HL-60/S4 treated with phorbol 12-myristate 13-acetate at 8.2 ng/mL for 4 days and 3 days (cell line): Measurements from ENCODE around the gene KRTAP5-1.
"Not testable (repeated sequence)": the region's sequence is repeated elsewhere in the genome, so short reads cannot be mapped to it uniquely, and the experiment has no call there.

Experiments used
- in situ Hi-C: fragments of 300-500 bp; cut with MboI; formaldehyde crosslinking; loops from 2 replicates; pipeline ENCODE4 v1.15.0; 2022; ENCODE audit warnings: low sequenced_read_pairs

Gene KRTAP5-1, protein sequence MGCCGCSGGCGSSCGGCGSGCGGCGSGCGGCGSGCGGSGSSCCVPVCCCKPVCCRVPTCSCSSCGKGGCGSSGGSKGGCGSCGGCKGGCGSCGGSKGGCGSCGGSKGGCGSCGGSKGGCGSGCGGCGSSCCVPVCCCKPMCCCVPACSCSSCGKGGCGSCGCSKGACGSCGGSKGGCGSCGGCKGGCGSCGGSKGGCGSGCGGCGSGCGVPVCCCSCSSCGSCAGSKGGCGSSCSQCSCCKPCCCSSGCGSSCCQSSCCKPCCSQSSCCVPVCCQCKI

DNA sequence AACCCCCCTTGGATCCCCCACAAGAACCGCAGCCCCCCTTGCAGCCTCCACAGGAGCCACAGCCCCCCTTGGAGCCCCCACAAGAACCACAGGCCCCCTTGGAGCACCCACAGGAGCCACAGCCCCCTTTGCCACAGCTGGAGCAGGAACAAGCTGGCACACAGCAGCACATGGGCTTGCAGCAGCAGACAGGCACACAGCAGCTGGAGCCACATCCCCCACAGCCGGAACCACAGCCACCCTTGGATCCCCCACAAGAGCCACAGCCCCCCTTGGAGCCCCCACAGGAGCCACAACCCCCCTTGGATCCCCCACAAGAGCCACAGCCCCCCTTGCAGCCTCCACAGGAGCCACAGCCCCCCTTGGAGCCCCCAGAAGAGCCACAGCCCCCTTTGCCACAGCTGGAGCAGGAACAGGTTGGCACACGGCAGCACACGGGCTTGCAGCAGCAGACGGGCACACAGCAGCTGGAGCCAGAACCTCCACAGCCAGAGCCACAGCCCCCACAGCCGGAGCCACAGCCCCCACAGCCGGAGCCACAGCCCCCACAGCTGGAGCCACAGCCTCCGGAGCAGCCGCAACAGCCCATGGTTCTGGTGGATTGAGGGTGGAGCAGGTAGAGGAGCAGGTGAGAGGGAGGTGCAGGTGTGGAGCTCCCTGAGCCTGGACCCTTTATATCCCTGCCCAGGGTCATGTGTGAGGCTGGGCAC is at the start of gene KRTAP5-1:
Gene KRTAP5-1 (minus strand): TSS at position 623 of the 710 bp plus-strand sequence. CDS start 34 bp downstream, at position 589.
- in situ Hi-C loops, result not testable (repeated sequence)

DNA sequence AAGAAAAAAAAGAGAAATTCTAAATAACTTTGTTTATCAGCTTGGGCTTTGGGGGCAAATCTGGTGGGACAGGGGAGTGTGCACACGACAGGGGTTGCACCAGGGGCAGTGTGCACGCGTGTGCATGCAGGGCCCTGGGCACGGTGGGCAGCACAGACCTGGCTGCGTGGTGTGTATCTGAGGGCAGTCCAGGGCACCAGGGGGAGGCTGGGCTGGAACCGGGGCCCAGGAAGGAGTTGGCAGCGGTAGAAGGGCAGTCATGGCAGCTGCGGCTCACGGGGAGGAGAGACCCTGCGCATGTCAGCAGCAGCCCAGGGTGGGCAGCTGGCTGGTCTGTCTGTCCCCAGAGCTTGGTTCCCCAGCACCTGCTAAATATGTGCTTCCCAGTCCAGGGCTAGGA is 48.8 kb upstream of the KRTAP5-1 start:
- in situ Hi-C loops, result no loop called here

DNA sequence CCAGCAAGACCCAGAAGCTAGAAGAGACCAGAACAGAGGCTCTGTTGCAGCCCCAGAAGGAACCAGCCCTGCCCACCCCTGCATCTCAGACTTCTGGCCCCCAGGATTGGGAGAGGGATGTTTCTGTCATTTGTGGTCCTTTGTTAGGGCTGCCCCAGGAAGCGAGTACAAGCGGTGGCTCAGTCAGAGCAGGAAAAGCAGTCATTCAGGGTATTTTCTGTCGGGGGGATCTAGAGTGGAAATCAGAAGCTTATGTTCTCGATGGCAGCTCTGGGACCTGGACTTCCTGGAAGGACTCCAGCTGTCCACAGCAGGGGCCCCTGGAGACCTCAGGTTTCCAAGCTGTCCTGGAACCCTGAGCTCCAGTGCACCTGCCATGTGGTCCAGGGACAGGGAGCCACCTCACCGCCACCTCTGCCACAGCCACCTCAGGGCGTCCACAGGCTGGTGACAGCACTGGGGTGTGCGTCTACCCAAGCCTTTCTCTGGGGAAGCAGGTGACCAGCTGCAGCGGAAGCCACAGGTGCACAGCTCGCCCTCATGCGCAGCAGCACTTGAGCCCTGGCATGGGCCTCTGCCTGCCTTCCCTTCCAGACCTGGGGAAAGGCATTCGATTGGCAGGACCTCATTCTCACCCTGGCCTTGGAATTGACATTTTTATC is 47.1 kb upstream of the KRTAP5-1 start:
- in situ Hi-C loops, result no loop called here

DNA sequence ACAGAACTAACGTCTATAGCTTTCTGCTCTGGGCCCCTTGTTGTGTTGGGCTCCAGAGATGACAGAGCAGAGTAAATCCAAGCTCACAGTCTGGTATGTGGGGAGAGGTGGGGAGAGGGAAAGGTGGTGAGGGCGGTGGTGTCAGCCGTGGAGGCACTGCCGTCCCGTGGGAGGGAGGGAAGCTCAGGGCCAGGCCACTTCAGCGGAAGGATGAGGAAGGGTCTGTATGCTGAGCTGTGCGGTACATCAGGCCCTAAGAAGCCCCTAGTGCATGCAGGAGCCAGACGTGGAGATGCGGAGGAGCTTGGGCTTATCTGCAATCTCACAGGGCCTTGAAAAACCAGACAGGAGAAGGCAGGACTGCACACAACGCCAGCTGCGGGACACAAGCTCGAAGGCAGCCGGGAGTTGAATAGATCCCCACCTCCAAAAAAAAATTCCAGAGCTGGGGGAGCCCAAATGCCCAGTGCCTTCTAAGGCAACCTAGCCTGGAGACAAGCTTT is 46.0 kb upstream of the KRTAP5-1 start:
- in situ Hi-C loops, result no loop called here

DNA sequence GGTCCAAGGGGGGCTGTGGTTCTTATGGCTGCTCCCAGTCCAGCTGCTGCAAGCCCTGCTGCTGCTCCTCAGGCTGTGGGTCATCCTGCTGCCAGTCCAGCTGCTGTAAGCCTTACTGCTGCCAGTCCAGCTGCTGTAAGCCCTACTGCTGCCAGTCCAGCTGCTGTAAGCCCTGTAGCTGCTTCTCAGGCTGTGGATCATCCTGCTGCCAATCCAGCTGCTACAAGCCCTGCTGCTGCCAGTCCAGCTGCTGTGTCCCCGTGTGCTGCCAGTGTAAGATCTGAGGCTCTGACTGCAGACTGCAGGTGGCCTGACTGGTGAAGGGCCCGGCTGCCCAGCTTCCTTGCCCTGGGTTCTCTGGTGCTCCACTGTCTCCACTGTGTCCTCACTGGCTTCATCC is 45.2 kb upstream of the KRTAP5-1 start:
- in situ Hi-C loops, result no loop called here

DNA sequence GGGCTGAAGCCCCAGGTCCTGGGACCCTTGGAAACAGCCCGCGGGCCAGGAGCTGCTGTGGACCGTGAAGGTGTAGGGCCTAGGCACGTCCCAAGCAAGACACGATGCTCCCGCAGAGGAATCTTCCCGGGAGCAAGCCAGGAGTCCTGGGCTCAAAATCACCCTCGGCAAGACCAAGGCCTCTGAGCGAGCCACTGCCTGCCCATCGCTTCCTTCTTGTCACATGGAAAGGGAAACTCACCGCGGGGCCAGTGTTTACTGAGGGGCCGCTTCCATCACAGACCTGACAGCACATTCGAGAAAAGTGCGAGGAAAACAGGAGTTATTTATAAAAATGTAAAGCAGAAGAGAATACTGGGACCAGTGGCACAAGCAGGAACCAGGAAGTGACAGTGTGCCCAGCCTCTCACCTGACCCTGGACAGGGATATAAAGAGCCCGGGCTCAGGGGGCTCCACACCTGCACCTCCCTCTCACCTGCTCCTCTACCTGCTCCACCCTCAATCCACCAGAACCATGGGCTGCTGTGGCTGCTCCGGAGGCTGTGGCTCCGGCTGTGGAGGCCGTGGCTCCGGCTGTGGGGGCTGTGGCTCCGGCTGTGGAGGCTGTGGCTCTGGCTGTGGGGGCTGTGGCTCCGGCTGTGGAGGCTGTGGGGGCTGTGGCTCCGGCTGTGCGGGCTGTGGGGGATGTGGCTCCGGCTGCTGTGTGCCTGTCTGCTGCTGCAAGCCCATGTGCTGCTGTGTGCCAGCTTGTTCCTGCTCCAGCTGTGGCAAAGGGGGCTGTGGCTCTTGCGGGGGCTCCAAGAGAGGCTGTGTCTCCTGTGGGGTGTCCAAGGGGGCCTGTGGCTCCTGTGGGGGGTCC is 44.5 kb upstream of the KRTAP5-1 start, which contains the start of gene KRTAP5-5:
Gene KRTAP5-5 (plus strand): TSS at position 450 of the 860 bp plus-strand sequence. CDS start 66 bp downstream, at position 516.
- in situ Hi-C loops, result no loop called here

DNA sequence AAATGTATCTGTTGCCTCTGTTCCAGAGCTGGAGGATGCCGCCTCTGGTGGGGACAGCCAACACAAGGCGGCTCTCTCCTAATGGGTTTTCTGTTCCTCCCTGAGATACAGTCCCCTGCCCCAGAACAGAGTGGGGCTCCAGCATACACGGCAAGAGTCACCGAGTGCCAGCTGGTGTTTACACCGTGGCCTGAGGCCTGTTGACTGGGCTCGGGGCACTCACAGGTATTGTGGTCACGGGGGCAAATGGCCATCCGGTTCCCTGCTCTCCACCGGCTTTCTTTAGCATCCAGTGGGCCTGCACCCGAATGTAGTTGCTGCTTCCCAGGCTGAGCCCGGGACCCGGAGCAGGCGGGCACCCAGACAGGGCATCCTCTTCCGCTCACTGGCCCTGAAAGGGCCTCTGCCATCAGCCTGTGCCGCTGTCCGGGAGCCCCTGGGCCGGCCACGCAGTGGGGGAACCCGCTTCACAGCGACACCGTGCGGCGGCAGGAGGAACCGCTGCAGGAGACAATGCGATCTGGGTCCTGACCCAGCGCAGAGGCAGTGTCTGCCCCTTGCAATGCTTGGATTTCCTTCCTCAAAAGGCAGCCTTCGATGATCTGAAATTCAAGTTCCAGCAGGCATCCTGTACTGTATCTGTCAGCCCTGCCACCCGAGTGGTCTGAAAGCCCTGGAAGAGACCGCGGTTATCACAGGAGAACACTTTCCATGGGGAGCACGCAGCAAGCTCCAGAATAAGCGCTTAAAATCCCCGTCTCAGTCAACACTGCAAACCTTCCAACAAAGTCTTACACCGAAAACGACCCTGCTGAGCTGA is 43.6 kb upstream of the KRTAP5-1 start:
- in situ Hi-C loops, result no loop called here

DNA sequence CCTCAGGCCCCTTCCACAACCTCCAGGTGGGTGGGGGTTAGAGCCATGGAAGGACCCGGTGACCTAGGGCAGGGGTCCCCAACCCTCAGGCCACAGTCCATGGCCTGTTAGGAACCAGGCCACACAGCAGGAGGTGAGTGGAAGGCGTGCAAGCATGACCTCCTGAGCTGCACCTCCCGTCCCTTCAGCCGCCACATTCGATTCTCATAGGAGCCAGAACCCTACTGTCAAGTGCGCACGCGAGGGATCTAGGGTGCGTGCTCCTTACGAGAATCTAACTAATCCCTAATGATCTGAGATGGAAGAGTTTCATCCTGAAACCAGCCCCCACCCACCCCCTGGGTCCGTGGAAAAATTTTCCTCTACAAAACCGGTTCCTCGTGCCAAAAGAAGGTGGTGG is 40.5 kb upstream of the KRTAP5-1 start:
- in situ Hi-C loops, result no loop called here

DNA sequence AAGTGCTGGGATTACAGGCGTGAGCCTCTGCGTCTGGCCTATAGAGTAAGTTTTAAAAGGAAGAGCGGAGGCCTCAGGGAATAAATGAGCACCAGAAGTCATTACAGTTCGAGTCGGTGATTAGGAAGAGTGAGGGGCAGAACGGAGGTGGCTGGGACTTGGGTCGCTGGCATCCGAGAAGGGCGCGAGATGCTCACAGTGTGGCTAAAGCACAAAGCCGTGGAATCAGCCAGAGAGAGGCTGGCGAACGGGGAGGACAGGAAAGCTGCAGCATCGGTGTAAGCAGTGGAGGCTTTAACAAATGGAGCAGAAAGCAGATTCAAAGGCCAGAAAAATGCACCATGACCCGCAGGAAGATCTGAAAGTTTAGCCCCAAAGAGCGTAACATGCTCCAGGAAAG is 39.5 kb upstream of the KRTAP5-1 start:
- in situ Hi-C loops, result no loop called here

DNA sequence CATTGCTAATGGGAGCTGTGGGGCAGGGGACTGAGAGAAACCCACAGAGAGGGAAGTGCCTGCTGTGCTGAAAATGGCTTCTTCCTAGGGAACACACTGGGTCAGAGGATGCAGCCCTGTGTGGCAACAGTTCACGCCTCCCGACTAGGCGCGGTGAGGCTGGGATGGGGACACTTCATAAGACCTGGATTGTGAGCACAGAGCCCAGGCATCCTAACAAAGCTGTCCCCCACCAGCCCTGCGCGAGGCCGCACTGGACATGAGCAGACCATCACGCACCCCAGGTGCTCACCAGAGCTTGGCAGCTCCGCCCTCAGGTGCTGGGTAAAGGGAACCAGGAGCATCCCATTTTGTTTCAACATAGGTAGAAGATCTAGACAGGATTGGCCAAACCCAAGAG is 38.6 kb upstream of the KRTAP5-1 start:
- in situ Hi-C loops, result no loop called here

DNA sequence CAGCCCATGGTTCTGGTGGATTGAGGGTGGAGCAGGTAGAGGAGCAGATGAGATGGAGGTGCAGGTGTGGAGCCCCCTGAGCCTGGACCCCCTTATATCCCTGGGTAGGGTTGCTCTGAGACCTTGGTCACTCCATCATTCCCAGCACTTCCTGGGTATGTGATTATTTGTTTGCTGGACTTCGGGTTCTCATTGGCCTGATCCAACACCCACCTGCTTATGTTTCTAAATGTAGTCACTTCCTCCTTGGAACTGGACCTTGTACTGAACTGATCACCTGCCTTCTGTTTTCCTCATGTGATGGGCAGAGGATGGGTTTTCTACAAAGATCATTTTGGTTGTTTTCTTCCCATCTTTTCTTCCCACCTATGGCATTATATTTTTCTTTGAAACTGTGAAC is 37.0 kb upstream of the KRTAP5-1 start, which contains the start of gene KRTAP5-4:
Gene KRTAP5-4 (minus strand): TSS at position 53 of the 400 bp plus-strand sequence. CDS start 45 bp downstream, at position 8.
- in situ Hi-C loops, result no loop called here

DNA sequence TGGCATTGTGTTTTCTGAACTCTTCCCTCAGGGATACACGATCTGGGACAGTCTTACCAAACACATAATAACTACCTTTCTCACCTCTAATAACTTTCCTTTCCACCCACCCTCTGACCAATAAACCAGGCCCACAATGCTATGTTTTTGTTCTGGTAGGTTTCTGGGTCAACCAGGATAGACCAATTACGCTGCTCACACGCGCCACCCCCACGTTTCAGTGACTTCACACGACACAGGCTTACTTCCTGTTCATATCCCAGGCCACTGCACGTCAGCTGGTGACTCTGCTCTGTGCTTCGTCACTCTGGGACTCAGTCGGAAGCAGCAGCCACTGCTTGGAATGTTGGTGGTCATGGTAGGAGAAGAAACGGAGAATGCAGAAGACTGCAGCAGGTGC is 34.4 kb upstream of the KRTAP5-1 start:
- in situ Hi-C loops, result no loop called here

DNA sequence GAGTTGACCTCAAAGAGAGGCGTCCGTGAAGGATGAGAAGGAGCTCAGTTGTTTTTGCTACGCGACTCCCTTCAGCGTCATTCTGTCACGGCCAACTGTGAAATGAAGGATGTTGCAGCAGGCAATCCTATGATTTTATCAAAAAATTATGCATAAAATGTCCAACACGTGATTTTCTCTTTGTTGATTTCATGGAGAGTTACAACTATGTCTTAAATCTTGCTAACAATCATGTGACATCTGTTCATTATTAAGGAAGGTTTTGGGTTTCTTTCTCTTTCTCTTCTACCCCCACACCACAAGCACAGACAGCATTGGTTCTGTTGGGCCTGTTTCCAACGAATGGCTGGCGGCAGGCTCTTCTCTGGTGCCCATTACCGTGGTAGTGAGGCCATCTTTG is 33.1 kb upstream of the KRTAP5-1 start:
- in situ Hi-C loops, result no loop called here

DNA sequence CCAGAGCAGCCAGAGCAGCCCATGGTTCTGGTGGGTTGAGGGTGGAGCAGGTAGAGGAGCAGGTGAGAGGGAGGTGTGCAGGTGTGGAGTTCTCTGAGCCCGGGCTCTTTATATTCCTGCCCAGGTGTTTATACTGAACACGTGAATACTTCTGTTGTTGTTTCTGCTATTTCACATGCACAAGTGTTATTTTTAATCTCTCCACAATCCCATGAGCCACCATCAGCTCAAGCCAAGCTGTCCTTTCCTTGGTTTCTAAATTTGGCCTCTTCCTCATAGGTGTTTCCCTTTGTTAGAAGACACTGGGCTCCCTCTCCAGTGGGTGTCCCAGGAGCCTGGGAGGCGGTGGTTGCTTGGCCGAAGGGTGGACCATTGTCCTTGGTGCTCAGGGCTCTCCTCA is 23.3 kb upstream of the KRTAP5-1 start, which contains the start of gene KRTAP5-3:
Gene KRTAP5-3 (minus strand): TSS at position 101 of the 400 bp plus-strand sequence. CDS start 78 bp downstream, at position 23.
- in situ Hi-C loops, result no loop called here

DNA sequence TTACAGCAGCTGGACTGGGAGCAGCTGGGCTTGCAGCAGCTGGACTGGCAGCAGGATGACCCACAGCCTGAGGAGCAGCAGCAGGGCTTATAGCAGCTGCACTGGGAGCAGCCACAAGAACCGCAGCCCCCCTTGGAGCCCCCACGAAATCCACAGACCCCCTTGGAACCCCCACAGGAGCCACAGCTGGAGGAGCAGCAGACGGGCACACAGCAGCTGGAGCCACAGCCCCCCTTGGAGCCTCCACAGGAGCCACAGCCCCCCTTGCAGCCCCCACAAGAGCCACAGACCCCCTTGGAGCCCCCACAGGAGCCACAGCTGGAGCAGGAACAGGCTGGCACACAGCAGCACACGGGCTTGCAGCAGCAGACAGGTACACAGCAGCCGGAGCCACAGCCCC is 22.8 kb upstream of the KRTAP5-1 start:
- in situ Hi-C loops, result not testable (repeated sequence)

DNA sequence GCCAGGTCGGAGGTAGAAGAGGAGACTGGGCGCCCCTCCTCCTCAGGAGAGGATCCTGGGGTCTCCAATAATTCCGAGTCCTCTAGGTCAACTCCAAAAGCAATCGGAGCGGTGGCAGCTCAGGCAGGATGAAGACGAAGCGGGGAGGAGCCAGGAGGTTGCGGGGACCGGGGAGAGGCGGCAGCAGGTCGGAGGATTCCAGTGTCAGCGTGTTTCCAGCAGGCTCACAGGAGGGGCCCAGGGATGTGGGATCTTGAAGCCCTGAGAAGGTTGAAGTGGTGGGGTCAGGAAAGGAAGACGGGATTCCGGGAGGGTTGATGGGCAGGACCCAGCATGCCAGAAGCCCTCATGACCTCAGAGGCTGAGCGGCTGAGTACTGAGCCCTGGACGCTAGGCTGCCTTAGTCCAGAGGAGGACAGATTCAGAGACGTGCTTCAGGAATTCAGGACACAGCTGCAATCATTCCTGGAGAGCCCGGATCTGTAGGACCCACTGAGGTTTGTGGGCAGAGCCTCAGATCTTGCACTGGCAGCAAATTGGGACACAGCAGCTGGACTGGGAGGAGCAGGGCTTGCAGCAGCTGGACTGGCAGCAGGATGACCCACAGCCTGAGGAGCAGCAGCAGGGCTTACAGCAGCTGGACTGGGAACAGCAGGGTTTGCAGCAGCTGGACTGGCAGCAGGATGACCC is 22.2 kb upstream of the KRTAP5-1 start:
- in situ Hi-C loops, result not testable (repeated sequence)

DNA sequence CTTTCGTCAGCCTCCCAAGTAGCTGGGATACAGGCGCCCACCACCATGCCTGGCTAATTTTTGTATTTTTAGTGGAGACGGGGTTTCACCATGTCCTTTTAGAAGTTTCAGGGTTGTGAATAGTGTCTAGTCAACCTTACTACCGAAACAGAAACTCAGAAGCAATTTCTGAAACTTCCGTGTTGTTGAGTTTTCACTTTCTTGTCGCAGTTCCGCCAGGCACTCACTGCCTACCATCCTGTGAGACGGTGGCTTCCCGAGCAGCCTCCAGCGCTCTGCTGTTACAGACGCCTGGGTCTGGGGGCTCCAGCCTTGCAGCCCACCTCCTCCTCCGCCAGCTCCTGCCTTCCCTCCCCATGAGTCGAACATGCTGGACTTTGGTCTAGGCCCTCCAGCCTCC is 20.8 kb upstream of the KRTAP5-1 start:
- in situ Hi-C loops, result not testable (repeated sequence)

DNA sequence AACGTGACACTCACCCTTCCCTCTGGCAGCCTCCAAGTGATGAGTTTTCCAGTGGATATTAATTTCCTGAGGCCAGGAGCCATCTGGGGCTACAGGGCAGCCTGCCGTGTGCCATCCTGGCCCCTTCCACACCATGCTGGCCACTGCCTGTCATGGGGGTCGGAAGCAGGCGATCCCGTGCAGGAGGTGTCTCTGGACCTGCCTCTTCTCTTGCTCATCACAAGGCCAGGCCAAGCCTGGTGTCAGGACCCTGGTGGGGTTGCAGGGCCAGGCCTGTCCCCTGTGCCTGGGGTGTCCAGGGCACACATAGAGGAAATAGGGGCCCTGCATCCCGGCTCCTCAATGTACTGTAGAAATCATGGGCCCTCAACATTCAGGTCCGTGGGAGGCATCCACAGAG is 19.6 kb upstream of the KRTAP5-1 start:
- in situ Hi-C loops, result no loop called here

DNA sequence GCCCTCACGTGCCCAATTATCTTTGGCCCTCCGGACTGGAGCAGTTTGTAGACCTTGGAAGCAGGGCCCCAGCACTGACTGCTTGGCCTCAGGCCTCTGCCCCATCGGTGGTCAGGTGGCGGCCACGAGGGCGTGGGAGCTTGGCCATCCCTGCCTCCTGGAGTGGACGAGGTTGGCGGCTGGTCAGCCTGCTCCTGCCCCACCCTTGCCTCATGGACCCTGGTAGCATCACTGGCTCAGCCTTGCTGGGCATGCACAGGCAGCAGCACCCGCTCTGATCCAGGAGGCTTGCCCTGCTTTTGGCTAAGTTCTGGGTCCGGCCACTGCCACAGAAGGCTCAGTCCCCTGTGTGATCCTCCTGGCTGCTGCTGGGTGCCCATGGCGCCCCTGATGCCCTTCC is 19.1 kb upstream of the KRTAP5-1 start:
- in situ Hi-C loops, result no loop called here
